ENCODE data around the gene PTPRK. TPM values are rescaled to one million over a fixed set of nuclear protein-coding genes. Genes with fewer than 3 reads are reported as not detected.

PTPRK gene
- total RNA-seq, 1 experiment from 2014 or later, result 94.4 TPM

- Histone ChIP-seq H3K9me3 (no peaks in the 10 kb centered on the region), H3K4me3 (ENCODE audit: low read depth, low read length) (no peak overlapping the region), H3K27me3 (replicated peaks; ENCODE audit: control insufficient read depth, insufficient read depth, low read length) (no peaks in the 10 kb centered on the region), H3K36me3 (ENCODE audit: control insufficient read depth, insufficient read depth, low read length) (no peaks in the 10 kb centered on the region), H3K4me1 (no peaks in the 10 kb centered on the region)
- intact Hi-C loops (cut with micrococcal nuclease; ENCODE audit: unreplicated experiment), result no loop called here
- Mint-ChIP-seq H3K9me3 (ENCODE audit: unreplicated experiment) (no peaks in the 10 kb centered on the region), H3K27ac (ENCODE audit: unreplicated experiment) (no peak overlapping the region), H3K4me3 (ENCODE audit: unreplicated experiment) (no peak overlapping the region), H3K4me1 (ENCODE audit: low read depth, unreplicated experiment) (peaks cover 14% of the 10 kb centered on the region), H3K27me3 (ENCODE audit: insufficient read depth, unreplicated experiment) (no peaks in the 10 kb centered on the region), H3K36me3 (ENCODE audit: insufficient read depth, unreplicated experiment) (peaks cover 16% of the 10 kb centered on the region)
- no peak for DNase-seq
- no TSS peak for BruUV-seq (replicated peaks)
- TF ChIP-seq CTCF (IDR thresholded peaks at IDR 0.05; ENCODE audit: insufficient read depth in 1 of 2, low read depth in 1 of 2, low read length in 1 of 2, severe bottlenecking in 1 of 2, unreplicated experiment in 1 of 2), result no peak
- ChIA-PET CTCF (no interaction called here), POLR2A (no interaction called here)
Measured at GRCh38 chr6:128307671-128308070, 212.7 kb downstream of the PTPRK start.

GRCh38 chr6:128305976-128306375 lies 214.4 kb downstream of the PTPRK start:
- POLR2A ChIA-PET, result no interaction called here
- Mint-ChIP-seq H3K27ac (ENCODE audit: unreplicated experiment) (no peak overlapping the region), H3K9me3 (ENCODE audit: unreplicated experiment) (no peaks in the 10 kb centered on the region), H3K27me3 (ENCODE audit: insufficient read depth, unreplicated experiment) (no peaks in the 10 kb centered on the region), H3K4me3 (ENCODE audit: unreplicated experiment) (no peak overlapping the region), H3K36me3 (ENCODE audit: insufficient read depth, unreplicated experiment) (peaks cover 7% of the 10 kb centered on the region), H3K4me1 (ENCODE audit: low read depth, unreplicated experiment) (peaks cover 14% of the 10 kb centered on the region)
- no peaks in the 10 kb centered on the region for H3K4me1 ChIP-seq
- no peaks in the 10 kb centered on the region for H3K36me3 ChIP-seq (ENCODE audit: control insufficient read depth, insufficient read depth, low read length)
- intact Hi-C loops (cut with micrococcal nuclease; ENCODE audit: unreplicated experiment), result no loop called here
- H3K27me3 ChIP-seq (replicated peaks; ENCODE audit: control insufficient read depth, insufficient read depth, low read length), result no peaks in the 10 kb centered on the region
- H3K4me3 ChIP-seq (ENCODE audit: low read depth, low read length), result no peak overlapping the region
- H3K9me3 ChIP-seq, result no peaks in the 10 kb centered on the region
- DNase-seq, result no peak
- BruUV-seq (replicated peaks), result no TSS peak
- CTCF ChIA-PET, result no interaction called here
- no peak for TF ChIP-seq CTCF (IDR thresholded peaks at IDR 0.05; ENCODE audit: insufficient read depth in 1 of 2, low read depth in 1 of 2, low read length in 1 of 2, severe bottlenecking in 1 of 2, unreplicated experiment in 1 of 2)

- ChIA-PET CTCF (no interaction called here), POLR2A (no interaction called here)
- DNase-seq, result no peak
- H3K9me3 Mint-ChIP-seq (ENCODE audit: unreplicated experiment), result no peaks in the 10 kb centered on the region
- Histone ChIP-seq H3K36me3 (ENCODE audit: control insufficient read depth, insufficient read depth, low read length) (no peaks in the 10 kb centered on the region), H3K9me3 (no peaks in the 10 kb centered on the region), H3K4me1 (no peaks in the 10 kb centered on the region), H3K27me3 (replicated peaks; ENCODE audit: control insufficient read depth, insufficient read depth, low read length) (no peaks in the 10 kb centered on the region), H3K4me3 (ENCODE audit: low read depth, low read length) (no peak overlapping the region)
- H3K27me3 Mint-ChIP-seq (ENCODE audit: insufficient read depth, unreplicated experiment), result no peaks in the 10 kb centered on the region
- H3K4me1 Mint-ChIP-seq (ENCODE audit: low read depth, unreplicated experiment), result peaks cover 14% of the 10 kb centered on the region
- no peak overlapping the region for H3K27ac Mint-ChIP-seq (ENCODE audit: unreplicated experiment)
- intact Hi-C loops (cut with micrococcal nuclease; ENCODE audit: unreplicated experiment), result no loop called here
- peaks cover 6% of the 10 kb centered on the region for H3K36me3 Mint-ChIP-seq (ENCODE audit: insufficient read depth, unreplicated experiment)
- BruUV-seq (replicated peaks), result no TSS peak
- H3K4me3 Mint-ChIP-seq (ENCODE audit: unreplicated experiment), result no peak overlapping the region
- no peak for TF ChIP-seq CTCF (IDR thresholded peaks at IDR 0.05; ENCODE audit: insufficient read depth in 1 of 2, low read depth in 1 of 2, low read length in 1 of 2, severe bottlenecking in 1 of 2, unreplicated experiment in 1 of 2)
Measured at GRCh38 chr6:128305228-128305627, 215.2 kb downstream of the PTPRK start.

Measured in Caco-2 (cell line).